Epidermal melanocyte (primary cell): ENCODE measurements around the gene ACVR2B.
A peak's percentile ranks its signal among the peaks of the same experiment; 100 is the strongest.
"Not testable (repeated sequence)": the region's sequence is repeated elsewhere in the genome, so short reads cannot be mapped to it uniquely, and the experiment has no call there.

Experiments used
- DNase-seq: peaks from one replicate; pipeline ENCODE4 v3.0.0; 2011; ENCODE audit warnings: low spot score; ENCODE audit not compliant: insufficient read length

The ACVR2B gene

DNA sequence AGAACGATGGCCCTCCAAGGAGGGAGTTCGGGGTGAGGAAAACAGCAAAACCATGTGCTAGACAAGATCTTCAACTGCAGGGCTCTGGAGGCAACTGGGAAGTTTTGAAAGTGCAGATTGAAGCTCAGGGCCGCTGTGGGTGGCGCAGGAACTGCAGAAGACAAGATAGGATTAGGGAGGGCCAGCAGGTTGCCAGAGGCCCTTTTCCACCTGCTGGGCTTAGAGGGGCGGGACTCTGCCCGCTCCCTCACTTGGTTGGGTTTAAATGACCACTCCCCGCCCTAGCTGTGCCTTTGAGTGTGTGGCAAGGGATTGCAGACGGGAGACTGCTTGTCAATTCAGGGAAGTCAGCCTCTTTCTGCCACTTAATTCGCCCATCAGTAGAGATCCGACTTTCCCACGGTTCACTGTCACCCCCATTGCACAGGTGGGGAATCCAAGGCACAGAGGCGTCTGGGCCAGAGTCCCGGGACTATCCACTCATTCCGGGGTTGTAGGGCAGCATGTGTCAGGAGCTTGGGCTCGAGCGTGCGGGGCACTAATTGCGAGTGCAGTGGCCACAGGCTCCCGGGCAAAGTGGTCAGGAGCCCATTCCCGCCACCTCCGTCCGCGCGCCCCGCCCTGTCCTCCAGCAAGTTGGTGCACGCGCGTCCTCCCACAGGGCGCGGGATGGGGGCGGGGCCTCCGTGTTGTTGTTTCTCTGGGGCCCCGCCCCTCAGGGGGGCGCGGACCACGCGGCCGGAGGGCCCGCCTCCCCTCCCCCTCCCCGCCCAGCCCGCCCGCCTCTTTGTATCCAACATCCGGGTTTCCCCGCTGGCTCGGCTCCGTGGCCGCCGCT, at the start of gene ACVR2B:
Gene ACVR2B (plus strand): TSS at position 816 of the 838 bp plus-strand sequence. CDS start 433 bp downstream, outside the sequence.
- DNase-seq = peak; percentile 93

DNA sequence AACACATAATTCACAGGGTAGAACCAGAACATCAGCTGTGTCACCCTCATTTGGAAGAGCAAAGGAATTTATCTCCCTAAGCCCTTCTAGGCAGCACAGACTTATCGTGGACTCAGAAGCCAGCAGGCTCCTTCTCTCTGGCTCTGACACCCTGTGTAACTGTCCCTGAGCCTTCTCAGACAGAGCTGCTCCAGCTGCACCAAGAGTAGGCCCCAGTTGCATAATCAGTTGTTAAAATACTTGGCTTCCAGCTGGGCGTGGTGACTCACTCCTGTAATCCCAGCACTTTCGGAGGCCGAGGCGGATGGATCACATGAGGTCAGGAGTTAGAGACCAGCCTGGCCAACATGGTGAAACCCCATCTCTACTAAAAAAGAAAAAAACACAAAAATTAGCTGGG, 49.4 kb upstream of the ACVR2B start:
- no peak for DNase-seq

DNA sequence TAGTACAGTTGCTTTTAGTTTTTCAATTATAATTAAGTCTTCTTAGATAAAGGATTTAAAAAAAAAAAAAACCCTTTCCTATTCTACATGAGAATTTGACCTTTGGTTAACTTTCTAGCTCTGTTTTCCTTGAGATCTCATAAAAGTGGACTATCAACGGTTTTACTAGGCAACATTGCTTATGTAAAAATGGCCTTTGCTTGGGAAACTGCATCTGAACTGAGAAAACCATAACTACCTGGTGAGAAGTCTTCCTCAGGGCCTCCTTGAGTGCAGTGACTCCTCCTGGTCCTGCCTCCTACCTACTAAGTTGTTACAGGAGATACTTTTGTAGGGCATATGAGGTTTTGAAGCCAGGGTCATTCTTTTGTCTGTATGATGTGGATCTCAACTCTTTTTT, 42.1 kb upstream of the ACVR2B start:
- no peak for DNase-seq

DNA sequence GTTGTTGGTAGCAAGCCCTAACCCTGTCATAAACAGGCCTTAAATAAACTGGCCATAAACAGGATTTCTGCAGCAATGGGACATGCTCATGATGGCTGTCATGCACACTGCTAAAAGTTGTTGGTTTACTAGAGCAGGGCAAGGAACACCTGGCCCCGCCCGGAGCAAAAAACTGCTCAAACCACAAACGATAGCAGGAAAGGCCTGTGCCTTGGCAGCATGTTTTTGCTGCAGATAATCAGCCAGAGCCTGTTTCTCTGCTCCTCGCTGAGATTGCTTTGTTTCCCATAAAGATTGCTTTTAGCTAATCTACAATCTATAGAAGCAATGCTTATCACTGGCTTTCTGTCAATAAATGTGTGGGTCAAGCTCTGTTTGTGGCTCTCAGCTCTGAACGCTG, 32.9 kb upstream of the ACVR2B start:
- DNase-seq = not testable (repeated sequence)

DNA sequence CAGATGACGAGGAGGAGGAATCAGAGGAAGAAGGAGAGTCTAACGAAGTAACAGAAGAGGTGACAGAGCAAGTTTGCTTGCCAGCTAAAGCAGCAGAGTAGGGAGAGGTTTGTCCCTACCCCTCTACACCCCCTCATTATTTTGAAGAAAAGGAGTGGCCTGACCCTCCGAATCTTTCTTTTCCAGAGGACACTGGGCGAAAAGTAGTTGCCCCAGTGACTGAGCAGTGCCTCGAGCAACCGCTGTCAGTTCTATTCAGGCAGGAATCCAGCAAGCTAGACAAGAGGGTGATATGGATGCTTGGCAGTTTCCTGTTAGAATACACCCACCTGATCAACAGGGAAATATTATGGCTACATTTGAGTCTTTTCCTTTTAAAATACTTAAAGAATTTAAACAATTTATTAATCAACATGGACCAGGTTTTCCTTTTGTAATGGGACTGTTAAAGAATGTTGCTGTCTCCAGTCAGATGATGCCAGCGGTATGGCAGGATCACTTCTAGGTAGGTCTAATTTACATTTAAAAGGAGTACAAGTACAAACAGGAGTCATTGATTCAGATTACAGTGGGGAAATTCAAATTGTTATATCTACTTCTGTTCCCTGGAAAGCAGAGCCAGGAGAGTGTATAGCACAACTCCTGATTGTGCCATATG, 31.9 kb upstream of the ACVR2B start:
- no peak for DNase-seq

DNA sequence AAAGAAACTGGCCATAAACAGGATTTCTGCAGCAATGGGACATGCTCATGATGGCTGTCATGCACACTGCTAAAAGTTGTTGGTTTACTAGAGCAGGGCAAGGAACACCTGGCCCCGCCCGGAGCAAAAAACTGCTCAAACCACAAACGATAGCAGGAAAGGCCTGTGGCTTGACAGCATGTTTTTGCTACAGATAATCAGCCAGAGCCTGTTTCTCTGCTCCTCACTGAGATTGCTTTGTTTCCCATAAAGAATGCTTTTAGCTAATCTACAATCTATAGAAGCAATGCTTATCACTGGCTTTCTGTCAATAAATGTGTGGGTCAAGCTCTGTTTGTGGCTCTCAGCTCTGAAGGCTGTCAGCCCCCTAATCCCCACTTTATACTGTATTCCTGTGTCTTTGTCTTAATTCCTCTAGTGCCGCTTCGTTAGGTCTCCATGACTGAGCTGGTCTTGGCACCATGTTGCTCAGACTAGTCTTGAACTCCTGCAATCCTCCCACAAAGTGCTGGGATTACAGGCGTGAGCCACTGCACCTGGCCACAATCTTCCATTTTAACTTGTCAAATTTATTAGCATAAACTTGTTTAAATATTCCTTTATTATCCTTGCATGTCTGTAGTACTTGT, 26.8 kb upstream of the ACVR2B start:
- not testable (repeated sequence) for DNase-seq

DNA sequence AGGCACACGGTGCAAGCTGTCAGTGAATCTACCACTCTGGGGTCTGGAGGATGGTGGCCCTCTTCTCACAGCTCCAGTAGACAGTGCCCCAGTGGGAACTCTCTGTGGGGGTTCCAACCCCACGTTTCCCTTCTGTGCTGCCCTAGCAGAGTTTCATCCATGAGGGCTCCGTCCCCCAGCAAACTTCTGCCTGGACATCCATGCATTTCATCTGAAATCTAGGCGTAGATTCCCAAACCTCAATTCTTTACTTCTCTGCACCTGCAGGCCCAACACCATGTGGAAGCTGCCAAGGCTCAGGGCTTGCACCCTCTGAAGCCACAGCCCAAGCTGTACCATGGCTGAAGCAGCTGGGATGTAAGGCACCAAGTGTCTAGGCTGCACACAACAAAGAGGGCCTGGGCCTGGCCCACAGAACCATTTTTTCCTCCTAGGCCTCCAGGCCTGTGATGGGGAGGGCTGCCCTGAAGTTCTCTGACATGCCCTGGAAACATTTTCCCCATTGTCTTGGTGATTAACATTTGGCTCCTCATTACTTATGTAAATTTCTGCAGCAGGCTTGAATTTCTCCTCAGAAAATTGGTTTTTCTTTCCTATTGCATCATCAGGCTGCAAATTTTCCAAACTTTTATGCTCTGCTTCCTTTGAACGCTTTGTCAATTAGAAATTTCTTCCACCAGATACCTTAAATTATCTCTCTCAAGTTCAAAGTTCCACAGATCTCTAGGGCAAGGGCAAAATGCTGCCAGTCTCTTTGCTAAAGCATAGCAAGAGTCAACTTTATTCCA, 20.6 kb upstream of the ACVR2B start:
- not testable (repeated sequence) for DNase-seq

DNA sequence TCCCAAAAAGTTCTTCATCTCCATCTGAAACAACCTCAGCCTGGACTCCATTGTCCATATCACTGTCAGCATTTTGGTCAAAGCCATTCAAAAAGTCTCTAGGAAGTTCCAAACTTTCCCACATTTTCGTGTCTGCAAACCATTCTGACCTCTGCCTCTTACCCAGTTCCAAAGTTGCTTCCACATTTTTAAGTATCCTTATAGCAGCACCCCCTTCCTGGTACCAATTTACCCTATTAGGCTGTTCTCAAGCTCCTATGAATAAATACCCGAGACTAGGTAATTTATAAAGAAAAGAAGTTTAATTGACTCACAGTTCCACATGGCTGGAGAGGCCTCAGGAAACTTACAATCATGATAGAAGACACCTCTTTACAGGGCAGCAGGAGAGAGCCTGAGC, 20.0 kb upstream of the ACVR2B start:
- DNase-seq = not testable (repeated sequence)

DNA sequence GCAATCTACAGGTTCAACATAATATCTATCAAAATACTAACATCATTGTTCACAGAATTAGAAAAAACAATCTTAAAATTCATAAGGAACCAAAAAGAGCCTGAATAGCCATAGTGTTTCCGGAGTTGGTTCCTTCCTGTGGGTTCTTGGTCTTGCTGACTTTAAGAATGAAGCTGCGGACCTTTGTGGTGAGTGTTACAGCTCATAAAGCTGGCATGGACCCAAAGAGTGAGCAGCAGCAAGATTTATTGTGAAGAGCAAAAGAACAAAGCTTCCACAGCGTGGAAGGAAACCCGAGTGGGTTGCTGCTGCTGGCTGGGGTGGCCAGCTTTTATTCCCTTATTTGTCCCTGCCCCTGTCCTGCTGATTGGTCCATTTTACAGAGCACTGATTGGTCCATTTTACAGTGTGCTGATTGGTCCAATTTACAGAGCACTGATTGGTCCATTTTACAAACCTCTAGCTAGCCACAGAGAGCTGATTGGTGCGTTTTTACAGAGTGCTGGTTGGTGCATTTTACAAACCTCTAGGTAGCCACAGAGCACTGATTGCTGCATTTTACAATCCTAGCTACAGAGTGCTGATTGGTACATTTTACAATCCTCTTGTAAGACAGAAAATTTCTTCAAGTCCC, 15.1 kb upstream of the ACVR2B start:
- DNase-seq = not testable (repeated sequence)

DNA sequence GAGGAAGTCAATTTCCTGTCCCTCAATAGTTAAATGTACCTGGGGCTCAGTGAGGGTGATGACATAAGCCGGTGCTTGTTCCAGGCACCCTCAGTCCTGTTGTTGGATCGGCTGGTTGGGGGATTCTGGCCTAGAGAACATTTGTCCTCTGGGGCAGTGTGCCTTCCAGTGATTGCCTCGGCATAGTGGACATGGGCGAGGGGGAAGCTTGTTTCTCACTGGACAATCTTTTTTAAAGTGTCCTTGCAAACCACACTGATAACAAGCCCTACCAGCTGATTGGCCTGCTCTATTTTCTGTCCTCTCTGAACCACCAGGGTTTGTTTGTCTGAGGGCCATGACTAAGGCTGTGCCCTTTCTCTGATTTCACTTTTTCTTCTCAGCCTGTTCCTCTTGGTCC, 10.5 kb upstream of the ACVR2B start:
- not testable (repeated sequence) for DNase-seq

DNA sequence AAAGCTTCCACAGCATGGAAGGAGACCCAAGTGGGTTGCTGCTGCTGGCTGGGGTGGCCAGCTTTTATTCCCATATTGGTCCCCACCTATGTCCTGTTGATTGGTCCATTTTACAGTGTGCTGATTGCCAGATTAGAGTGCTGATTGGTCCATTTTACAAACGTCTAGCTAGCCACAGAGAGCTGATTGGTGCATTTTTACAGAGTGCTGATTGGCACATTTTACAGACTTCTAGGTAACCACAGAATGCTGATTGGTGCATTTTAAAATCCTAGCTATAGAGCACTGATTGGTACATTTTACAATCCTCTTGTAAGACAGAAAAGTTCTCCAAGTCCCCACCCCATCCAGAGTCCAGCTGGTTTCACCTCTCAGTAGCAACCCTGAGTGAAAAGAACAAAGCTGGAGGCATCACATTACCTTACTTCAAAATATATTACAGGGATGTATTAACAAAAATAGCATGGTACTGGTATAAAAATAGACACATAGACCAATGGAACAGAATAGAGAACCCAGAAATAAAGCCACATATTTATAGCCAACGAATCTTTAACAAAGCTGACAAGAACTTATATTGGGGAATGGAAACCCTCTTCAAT, 7.5 kb upstream of the ACVR2B start:
- no peak for DNase-seq

DNA sequence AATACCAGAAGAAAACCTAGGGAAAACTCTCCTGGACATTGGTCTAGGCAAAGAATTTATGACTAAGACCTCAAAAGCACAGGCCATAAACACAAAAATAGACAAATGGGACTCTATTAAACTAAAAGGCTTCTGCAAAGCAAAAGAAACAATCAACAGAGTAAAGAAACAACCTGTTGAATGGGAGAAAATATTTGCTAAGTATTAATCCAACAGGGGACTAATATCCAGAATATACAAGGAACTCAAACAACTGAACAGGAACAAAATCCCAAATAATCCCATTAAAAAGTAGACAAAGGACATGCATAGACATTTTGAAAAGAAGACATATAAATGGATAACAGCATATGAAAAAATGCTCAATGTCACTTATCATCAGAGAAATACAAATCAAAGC, 6.9 kb upstream of the ACVR2B start:
- no peak for DNase-seq

DNA sequence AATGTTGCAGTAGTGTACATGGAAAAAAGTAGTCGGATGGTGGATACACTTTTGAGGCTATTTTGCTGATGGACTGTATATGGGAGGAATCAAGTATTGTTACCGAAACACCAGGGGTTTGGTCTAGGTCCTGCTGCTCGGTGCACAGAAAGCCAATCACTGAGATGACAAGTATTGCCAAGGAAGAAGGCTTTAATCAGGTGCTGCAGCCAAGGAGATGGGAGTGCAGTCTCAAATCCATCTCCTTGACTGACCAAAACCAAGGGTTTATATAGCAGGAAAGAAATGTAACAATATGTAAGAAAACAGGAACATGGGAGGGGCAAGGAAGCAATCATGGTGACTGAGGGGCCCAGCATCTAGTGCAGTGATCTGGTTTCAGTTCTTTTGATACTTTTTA, 2.8 kb upstream of the ACVR2B start:
- DNase-seq = no peak

DNA sequence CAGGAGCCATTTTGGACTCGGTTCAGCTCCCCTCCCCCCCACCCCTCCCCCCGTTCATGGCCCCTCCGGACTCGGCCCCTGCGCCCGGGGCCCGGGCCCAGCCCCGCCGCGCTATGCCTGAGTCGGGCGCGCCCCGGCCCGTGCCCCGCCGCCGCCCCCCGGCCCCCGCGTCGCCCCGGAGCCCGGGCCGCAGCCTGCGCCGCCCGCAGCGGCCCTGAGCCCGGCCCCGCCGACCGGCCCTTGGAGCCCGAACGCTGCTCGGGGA, 155 bp downstream of the ACVR2B start:
- DNase-seq = no peak

DNA sequence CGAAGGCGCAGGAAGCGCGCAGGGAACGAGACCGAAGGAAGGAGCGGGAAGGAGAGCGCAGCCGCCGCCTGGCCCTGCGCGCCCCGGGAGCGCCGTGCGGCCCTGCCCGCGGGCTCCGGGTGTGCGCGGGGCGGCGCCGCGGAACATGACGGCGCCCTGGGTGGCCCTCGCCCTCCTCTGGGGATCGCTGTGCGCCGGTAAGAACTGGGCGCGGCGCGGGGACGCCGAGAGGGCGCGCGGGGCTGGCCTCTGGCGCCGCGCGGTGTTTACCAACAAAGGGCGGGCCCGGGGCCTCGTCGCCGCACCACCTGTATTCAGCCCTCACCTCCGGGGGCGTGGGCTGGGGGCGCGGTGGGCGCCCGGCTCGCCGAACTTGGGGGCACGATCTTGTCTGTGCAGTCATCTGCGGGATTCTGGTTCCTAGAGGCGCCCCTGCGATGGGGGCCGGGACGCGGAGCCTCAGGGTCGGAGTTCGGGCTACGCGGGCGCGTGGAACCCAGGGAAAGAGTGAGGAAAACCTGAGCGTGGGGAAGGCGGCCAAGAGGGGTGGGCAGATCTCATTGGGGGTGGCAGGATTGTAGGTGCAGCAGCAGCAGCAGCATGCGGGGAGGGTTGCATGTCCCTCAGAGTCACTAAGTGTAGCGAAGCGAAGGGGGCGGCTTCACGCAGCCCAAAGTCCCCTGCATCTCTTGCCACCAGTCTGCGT, 641 bp downstream of the ACVR2B start:
- DNase-seq = no peak

DNA sequence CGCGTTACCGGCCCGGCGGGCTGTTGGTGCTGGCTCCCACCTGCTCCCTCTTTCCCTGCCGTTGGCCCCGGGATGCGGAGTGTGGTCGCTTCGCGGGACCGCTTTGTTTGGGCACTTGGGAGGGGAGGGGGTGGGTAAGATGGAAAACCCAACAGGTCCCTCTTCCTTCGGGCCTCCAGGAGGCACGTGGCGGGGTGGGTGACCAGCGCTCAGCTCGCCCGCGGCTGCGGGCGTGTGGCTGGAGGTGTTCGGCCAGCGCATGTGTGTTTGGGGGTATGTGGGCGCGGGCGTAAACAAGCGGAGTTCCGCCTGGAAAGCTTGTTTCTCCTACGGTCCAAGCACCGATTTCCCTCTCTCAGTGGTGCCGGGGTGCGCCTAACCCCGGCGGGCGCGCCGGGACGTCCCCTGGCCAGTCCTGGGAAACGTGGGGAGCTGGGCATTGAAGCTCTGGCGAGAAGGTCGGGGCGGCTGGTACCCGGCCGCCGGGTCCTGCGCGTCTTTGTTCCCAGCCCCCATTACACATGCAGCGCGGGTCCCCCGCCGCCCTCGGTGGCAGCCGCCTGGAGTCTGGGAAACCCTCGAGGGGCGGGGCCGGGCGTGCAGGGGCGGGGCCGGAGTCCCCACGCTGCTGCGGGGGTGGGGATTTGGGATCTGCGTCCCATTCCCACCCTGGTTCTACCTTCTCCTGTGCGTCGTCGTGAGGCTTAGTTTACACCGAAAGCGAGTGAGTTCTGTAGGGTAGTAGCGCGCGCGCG, 1.4 kb downstream of the ACVR2B start:
- DNase-seq = peak; percentile 62

DNA sequence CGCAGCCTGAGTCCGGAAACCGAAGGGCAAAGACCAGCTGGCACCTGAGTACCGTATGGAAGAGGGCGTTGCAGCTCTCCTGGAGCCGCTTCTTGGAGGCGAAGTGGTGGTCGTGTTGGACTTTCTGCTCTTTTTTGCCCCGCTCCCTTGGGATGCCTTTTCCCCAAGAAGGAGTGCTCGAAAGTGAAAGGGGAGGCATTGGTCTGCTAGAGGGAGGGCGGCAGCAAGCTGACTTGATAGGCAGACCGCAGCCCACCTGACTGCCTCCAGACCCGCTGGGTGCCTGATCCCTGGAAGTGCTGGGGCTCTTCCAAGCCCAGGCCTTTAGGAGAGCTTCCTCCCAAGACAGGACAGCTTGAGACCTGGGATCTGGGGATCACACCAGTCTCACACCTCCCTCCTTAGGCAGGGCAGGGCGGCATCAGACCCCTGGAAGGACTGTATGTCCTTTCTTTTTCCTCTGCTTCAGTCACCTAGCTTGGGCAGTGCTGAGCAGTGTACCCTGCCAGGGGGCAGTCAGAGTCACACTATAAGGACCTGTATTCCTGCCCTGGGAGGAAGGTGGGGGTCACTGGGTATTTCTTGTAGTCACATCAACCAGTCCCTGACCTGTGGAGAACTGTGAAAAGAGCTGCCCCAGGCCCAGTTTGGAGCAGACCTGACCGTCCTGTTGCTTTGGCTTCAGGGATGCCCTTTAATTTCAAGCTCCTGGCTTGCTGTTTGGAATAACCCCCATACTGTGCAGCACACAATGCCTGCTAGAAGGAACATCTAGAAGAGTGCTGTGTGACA, 2.1 kb downstream of the ACVR2B start:
- DNase-seq = no peak

DNA sequence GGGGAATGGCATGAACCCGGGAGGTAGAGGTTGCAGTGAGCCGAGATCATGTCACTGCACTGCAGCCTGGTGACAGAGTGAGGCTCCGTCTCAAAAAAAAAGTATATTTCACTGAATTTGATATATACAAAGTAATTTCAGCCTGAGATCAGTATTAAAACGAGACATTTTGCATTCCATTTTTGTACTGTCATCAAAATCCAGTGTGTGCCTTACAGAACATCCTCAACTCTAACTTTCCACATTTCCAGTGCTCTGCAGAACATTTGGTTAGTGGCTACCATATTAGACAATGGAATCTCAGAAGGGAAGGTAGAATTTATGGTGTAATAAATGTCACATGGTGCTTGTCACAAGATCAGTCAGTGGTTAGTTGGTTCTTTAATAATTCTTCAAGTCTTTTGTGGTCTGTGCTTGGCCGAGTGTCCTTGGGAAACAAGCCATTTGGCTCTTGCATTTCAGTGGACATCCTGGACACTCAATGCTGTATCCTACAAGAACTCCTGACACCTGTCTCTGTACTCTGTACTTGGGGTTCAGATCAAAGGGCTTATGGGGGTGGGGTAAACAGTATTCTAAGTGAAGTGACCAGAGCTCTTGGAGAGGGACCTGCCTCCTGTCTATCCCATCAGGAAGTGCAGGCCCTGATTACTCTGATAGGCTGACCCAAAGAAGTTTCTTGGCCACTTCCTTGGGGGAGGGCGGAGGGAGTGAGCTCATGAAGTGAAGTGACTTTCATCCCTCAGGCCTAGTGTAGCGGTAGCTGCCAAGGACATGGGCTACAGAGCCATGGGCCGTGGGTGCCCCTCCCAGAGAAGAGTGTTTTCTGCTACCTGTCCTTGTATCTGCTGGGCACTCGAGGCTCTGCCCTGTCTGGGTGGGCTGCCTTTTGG, 3.7 kb downstream of the ACVR2B start:
- DNase-seq = peak; percentile 59
